Measurements from ENCODE around the gene RAB27A. TPM values are rescaled to one million over a fixed set of nuclear protein-coding genes. Genes with fewer than 3 reads are reported as not detected.

Gene RAB27A
- total and polyA plus RNA-seq, 2 of the 13 experiments (the other 11 are each of a cell fraction or from before 2014, with no cell fraction given), result 3.4 to 8.1 TPM

DNA sequence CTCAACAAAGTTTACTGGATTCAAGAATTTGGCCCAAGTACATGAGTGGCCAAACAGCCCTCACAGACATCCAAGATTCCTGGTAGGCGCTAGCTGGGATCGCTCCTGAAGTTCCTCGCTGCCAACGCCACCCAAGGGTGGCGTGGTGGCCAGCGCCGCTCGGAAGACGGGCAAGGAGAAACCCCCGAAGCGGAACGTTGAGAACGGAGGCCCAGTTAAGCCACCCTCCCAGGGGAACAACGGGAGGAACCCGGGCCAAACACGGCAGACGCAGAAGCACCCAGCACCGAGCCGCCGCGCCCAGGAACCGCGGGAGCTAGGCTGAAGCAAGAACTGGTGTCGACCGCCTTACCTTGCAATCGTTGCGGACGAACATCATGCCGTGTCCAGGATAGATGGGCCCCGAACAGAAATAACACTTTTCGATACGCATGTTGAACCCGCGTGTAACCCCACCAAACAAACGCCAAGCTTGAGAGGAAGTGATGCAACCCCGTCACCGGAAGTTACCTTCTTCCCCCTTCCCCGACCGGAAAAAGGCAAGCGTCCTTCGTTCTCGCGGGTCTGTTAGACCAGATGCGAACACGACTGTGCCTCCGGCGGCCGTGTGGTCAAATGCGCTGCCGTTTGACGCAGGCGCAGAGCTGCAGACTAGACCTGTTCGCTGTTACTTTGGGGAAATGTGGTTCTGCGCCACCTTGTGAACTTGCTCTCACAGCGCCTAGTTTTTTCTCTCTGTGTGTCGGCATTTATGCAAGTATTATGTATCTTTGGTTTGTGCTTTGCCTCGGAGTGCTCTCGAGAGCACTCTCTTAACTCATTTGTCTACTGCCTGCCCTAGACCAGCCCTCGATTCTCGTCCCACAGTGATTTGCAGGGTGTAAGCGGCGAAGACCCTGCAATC lies 92.9 kb downstream of the RAB27A start, which contains the start of gene RSL24D1 (continued):
- TF ChIP-seq RAD21 (CRISPR knock-in tag; IDR thresholded peaks at IDR 0.05), result no peak
- TF ChIP-seq ZNF850 (CRISPR knock-in tag; conservative IDR thresholded peaks at IDR 0.05), result no peak
- no peak for TF ChIP-seq PLRG1 (conservative IDR thresholded peaks at IDR 0.05)
- TF ChIP-seq ZNF652 (CRISPR knock-in tag; IDR thresholded peaks at IDR 0.05; ENCODE audit: borderline replicate concordance, low read depth), result no peak
- TF ChIP-seq, protein P1, sequence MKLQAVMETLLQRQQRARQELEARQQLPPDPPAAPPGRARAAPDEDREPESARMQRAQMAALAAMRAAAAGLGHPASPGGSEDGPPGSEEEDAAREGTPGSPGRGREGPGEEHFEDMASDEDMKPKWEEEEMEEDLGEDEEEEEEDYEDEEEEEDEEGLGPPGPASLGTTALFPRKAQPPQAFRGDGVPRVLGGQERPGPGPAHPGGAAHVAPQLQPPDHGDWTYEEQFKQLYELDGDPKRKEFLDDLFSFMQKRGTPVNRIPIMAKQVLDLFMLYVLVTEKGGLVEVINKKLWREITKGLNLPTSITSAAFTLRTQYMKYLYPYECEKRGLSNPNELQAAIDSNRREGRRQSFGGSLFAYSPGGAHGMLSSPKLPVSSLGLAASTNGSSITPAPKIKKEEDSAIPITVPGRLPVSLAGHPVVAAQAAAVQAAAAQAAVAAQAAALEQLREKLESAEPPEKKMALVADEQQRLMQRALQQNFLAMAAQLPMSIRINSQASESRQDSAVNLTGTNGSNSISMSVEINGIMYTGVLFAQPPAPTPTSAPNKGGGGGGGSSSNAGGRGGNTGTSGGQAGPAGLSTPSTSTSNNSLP (IDR thresholded peaks at IDR 0.05; ENCODE audit: low read depth, low read length), result no peak
- no peak; the same call in 1 of the 2 replicates for TF ChIP-seq MIER2 (CRISPR knock-in tag; IDR thresholded peaks at IDR 0.05)
- TF ChIP-seq, protein P2, sequence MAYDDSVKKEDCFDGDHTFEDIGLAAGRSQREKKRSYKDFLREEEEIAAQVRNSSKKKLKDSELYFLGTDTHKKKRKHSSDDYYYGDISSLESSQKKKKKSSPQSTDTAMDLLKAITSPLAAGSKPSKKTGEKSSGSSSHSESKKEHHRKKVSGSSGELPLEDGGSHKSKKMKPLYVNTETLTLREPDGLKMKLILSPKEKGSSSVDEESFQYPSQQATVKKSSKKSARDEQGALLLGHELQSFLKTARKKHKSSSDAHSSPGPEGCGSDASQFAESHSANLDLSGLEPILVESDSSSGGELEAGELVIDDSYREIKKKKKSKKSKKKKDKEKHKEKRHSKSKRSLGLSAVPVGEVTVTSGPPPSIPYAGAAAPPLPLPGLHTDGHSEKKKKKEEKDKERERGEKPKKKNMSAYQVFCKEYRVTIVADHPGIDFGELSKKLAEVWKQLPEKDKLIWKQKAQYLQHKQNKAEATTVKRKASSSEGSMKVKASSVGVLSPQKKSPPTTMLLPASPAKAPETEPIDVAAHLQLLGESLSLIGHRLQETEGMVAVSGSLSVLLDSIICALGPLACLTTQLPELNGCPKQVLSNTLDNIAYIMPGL (CRISPR knock-in tag; IDR thresholded peaks at IDR 0.05; ENCODE audit: borderline replicate concordance in 1 of 2, low read depth in 1 of 2), result peak; percentile 66 to 88; a peak in 3 of 4 replicates
- TF ChIP-seq, protein P3, sequence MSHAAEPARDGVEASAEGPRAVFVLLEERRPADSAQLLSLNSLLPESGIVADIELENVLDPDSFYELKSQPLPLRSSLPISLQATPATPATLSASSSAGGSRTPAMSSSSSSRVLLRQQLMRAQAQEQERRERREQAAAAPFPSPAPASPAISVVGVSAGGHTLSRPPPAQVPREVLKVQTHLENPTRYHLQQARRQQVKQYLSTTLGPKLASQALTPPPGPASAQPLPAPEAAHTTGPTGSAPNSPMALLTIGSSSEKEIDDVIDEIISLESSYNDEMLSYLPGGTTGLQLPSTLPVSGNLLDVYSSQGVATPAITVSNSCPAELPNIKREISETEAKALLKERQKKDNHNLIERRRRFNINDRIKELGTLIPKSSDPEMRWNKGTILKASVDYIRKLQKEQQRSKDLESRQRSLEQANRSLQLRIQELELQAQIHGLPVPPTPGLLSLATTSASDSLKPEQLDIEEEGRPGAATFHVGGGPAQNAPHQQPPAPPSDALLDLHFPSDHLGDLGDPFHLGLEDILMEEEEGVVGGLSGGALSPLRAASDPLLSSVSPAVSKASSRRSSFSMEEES (CRISPR knock-in tag; IDR thresholded peaks at IDR 0.05), result peak; percentile 46; the same call in 1 of the 2 replicates
- TF ChIP-seq, protein P4, sequence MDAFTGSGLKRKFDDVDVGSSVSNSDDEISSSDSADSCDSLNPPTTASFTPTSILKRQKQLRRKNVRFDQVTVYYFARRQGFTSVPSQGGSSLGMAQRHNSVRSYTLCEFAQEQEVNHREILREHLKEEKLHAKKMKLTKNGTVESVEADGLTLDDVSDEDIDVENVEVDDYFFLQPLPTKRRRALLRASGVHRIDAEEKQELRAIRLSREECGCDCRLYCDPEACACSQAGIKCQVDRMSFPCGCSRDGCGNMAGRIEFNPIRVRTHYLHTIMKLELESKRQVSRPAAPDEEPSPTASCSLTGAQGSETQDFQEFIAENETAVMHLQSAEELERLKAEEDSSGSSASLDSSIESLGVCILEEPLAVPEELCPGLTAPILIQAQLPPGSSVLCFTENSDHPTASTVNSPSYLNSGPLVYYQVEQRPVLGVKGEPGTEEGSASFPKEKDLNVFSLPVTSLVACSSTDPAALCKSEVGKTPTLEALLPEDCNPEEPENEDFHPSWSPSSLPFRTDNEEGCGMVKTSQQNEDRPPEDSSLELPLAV (CRISPR knock-in tag; conservative IDR thresholded peaks at IDR 0.05; ENCODE audit: low read depth), result no peak
- TF ChIP-seq, protein P5, sequence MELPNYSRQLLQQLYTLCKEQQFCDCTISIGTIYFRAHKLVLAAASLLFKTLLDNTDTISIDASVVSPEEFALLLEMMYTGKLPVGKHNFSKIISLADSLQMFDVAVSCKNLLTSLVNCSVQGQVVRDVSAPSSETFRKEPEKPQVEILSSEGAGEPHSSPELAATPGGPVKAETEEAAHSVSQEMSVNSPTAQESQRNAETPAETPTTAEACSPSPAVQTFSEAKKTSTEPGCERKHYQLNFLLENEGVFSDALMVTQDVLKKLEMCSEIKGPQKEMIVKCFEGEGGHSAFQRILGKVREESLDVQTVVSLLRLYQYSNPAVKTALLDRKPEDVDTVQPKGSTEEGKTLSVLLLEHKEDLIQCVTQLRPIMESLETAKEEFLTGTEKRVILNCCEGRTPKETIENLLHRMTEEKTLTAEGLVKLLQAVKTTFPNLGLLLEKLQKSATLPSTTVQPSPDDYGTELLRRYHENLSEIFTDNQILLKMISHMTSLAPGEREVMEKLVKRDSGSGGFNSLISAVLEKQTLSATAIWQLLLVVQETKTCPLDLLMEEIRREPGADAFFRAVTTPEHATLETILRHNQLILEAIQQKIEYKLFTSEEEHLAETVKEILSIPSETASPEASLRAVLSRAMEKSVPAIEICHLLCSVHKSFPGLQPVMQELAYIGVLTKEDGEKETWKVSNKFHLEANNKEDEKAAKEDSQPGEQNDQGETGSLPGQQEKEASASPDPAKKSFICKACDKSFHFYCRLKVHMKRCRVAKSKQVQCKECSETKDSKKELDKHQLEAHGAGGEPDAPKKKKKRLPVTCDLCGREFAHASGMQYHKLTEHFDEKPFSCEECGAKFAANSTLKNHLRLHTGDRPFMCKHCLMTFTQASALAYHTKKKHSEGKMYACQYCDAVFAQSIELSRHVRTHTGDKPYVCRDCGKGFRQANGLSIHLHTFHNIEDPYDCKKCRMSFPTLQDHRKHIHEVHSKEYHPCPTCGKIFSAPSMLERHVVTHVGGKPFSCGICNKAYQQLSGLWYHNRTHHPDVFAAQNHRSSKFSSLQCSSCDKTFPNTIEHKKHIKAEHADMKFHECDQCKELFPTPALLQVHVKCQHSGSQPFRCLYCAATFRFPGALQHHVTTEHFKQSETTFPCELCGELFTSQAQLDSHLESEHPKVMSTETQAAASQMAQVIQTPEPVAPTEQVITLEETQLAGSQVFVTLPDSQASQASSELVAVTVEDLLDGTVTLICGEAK (IDR thresholded peaks at IDR 0.05), result peak; percentile 89
- TF ChIP-seq, protein P5 (CRISPR knock-in tag; IDR thresholded peaks at IDR 0.05), result no peak; the same call in 1 of the 2 replicates
- no peak; the same call in 1 of the 2 replicates for TF ChIP-seq SNAPC2 (CRISPR knock-in tag; IDR thresholded peaks at IDR 0.05)
